MV-4-11 (cell line): ENCODE results near the gene KRTAP4-16.
"Not testable (repeated sequence)": the region's sequence is repeated elsewhere in the genome, so short reads cannot be mapped to it uniquely, and the experiment has no call there.

Experiments used
- DNase-seq: peaks from one replicate; lab custom pipeline; 2025; lab: John Stamatoyannopoulos, UW

KRTAP4-16 gene

GRCh38 chr17:41101586-41102259, at the start of gene KRTAP4-16:
TSS of gene KRTAP4-16 (minus strand) at chr17:41102209. CDS start at chr17:41102209, 0 bp downstream.
- no peak for DNase-seq

GRCh38 chr17:41151525-41151924, 49.5 kb upstream of the KRTAP4-16 start:
- DNase-seq, result no peak

DNA sequence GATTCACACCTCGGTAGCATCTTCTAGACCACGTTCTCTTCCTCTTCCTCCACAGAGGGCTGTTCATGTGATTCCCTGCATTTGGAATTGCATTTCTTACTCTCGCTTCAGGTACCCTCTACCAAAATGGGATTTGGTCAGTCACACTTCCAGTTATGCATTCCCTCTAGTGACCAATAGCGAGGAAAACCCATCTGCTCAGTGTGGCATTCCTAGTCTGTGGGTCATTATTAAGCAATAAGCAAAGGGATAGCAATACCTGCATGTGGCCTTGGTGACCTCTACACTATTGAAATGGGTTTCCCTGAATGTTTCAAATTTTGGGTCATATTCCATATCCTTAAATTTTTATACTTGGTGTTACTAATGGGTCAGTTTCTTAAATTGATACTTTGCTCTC, 48.0 kb upstream of the KRTAP4-16 start:
- DNase-seq, result no peak

DNA sequence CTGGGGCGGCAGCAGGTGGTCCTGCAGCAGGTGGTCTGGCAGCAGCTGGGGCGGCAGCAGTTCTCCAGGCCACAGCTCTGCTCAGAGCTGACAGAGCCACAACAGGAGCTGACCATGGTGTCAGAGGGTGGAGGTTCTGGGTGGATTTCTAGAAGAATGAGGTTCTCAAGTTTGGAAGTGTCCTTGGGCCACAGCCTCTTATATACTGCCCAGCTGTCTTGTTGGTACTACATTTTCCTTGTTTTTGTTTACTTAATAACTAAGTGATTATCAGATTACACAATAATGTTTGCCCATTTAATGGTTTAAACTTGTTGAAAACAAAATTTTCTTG, 47.6 kb upstream of the KRTAP4-16 start, which contains the start of gene KRTAP4-5:
Gene KRTAP4-5 (minus strand): TSS at position 174 of the 334 bp plus-strand sequence. CDS start 58 bp downstream, at position 116.
- no peak for DNase-seq

DNA sequence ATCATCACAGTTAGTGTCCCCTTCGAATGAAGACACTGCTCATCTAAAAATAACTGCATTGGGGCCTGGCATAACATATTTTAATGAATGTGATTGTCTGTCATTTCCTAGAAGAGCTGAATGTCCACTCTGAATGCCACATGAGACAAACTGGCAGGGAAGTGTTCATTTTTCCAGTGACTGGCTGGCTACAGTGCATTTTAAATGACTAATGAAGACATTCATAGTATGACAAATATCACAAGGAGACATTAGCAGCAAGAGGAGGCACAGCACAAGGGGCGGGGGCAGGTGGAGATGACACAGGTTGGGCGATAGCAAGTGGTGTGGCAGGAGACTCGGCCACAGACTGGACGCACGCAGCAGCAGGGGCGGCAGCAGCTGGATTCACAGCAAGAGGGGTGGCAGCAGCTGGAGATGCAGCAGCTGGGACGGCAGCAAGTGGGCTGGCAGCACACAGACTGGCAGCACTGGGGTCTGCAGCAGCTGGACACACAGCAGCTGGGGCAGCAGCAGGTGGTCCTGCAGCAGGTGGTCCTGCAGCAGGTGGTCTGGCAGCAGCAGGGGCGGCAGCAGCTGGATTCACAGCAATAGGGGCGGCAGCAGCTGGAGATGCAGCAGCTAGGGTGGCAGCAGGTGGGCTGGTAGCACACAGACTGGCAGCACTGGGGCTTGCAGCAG, 47.1 kb upstream of the KRTAP4-16 start:
- DNase-seq, result not testable (repeated sequence)

DNA sequence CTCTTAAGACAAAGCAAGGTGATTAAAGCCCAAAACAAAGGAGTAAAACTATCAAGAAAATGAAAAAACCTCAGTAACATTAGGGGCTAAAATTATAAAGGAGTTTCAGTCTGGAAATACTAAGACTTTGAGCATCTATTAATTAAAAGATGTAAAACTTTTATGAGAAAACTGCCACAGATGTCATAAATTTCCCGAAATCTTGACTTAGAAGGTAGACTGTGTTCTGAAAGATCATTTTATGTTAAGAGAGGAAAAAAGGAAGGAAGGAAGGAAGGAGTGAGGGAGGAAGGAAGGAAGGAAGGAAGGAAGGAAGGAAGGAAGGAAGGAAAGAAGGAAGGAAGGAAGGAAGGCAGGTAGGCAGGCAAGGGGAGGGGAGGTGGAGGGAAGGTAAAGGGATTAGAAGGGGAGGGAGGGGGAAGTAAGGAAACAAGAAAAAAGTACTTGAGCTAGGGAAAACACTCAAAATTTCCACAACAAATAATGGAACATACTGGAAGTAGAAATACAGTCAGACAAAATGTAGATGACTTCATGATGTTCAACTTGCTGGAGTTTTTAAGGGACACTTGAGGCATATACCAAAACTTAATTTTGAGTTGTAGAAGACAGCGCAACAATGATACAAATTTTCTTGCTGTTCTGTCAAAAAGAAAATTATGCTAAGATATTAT, 45.7 kb upstream of the KRTAP4-16 start:
- DNase-seq, result no peak

- DNase-seq, result no peak
Measured at GRCh38 chr17:41145261-41145660, 43.3 kb upstream of the KRTAP4-16 start.

DNA sequence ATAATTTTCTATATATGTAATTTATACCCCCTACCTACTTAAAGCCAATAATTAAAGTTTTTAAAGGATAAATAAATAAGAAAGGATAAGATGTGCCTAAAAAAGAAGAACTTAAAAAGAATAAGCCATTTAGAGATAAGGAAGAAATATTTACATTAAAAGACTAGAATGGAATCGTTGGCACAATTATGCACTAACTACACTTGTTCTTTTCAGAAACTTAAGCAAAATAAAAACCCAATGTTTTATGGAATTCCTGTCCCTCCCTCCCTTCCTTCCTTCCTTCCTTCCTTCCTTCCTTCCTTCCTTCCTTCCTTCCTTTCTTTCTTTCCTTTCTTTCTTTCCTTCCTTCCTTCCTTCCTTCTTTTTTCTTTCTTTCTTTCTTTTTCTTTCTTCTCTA, 42.8 kb upstream of the KRTAP4-16 start:
- no peak for DNase-seq

GRCh38 chr17:41141361-41141760, 39.4 kb upstream of the KRTAP4-16 start:
- DNase-seq, result no peak

DNA sequence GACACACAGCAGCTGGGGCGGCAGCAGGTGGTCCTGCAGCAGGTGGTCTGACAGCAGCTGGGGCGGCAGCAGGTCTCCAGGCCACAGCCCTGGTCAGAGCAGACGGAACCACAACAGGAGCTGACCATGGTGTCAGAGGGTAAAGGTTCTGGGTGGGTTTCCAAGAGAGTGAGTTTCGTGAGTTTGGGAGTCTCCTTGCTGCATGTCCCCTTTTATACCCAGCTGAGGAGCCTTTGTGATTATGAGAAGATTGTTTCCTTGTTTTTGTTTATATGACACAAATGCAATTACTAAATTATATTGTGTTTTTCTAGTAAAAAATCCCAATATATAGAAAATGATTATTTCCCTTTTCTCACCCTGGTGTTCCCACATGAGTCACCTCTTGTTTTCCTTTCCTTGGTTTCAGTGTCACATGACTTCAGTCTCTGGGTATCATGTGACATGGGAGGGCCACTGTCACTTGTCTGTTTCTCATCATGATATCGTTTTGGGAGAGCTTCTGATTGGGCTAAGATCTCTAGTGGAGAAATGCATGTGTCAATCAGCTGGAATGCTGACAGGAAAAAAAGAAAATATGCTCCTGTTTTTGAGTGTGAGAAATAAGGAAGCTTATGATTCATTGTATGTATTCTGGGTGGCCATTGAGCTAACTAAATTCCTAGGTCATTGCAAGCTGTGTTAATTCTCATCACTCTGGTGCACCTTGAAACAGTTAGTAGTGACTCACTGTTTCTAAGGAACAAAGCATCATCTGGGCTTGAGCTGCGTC, 38.5 kb upstream of the KRTAP4-16 start, which contains the start of gene KRTAP4-6:
Gene KRTAP4-6 (minus strand): TSS at position 185 of the 772 bp plus-strand sequence. CDS start 57 bp downstream, at position 128.
- peak; percentile 3 for DNase-seq

DNA sequence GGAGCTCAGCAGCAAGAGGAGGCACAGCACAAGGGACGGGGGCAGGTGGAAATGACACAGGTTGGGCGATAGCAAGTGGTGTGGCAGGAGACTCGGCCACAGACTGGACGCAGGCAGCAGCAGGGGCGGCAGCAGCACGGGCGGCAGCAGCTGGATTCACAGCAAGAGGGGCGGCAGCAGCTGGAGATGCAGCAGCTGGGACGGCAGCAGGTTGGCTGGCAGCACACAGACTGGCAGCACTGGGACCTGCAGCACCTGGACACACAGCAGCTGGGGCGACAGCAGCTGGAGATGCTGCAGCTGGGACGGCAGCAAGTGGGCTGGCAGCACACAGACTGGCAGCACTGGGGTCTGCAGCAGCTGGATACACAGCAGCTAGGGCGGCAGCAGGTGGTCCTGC, 37.9 kb upstream of the KRTAP4-16 start:
- not testable (repeated sequence) for DNase-seq

DNA sequence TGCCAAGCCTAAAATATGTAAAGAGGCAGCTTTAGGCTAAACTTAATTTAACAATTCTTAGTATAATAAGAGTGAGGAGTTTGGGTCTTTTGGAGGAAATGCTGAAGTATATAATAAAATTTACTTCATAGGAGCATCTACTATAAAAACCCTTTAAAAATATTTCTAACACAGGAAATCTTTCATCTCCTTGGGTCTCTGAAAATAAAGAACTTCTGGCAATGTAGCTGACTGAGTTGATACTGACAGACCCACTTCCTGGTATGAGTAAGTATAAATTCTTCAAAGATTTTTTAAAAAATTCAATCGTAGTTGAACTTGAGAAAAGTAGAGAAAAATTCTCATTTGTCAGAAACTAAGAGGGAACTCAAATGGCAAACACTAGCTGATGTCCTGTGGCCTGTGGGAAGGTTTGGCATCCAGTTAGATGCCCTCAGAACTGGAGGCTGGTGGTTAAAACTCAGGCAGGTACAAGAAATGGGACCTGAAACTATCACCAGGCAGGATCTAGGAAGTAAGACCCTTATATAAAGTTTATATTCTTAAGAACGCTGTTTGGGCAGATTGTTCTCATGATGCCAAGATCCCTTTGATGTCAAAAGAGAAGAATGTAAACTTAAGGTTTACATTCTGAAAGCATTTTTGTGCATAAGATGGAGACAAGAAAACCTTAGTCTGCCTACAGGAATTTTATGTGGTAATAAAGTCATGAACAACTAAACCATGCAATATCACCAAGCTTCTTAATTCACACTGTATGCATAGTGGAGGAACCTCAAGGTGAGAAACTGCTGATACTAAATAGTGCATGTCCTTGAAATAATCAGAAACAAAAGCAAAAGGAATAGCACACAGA, 32.1 kb upstream of the KRTAP4-16 start:
- DNase-seq, result no peak

- no peak for DNase-seq
Measured at GRCh38 chr17:41131979-41132378, 30.0 kb upstream of the KRTAP4-16 start.

GRCh38 chr17:41127371-41127770, 25.4 kb upstream of the KRTAP4-16 start:
- no peak for DNase-seq

GRCh38 chr17:41126412-41126811, 24.4 kb upstream of the KRTAP4-16 start:
- no peak for DNase-seq

GRCh38 chr17:41125064-41125463, 23.1 kb upstream of the KRTAP4-16 start:
- no peak for DNase-seq

DNA sequence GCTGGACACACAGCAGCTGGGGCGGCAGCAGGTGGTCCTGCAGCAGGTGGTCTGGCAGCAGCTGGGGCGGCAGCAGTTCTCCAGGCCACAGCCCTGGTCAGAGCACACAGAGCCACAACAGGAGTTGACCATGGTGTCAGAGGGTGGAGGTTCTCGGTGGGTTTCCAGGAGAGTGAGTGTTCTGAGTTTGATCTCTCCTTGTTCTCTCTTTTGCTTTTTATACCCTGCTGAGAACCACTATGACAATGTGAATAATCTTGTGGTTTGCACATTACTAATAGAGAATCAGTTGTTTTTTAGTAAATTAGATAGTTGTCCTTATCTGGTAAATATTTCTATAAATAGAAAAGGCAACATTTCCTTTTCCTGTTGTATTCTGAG, 22.0 kb upstream of the KRTAP4-16 start, which contains the start of gene KRTAP4-12:
Gene KRTAP4-12 (minus strand): TSS at position 192 of the 381 bp plus-strand sequence. CDS start 60 bp downstream, at position 132.
- DNase-seq, result not testable (repeated sequence)

- DNase-seq, result not testable (repeated sequence)
Measured at GRCh38 chr17:41123292-41123990, 21.4 kb upstream of the KRTAP4-16 start.

DNA sequence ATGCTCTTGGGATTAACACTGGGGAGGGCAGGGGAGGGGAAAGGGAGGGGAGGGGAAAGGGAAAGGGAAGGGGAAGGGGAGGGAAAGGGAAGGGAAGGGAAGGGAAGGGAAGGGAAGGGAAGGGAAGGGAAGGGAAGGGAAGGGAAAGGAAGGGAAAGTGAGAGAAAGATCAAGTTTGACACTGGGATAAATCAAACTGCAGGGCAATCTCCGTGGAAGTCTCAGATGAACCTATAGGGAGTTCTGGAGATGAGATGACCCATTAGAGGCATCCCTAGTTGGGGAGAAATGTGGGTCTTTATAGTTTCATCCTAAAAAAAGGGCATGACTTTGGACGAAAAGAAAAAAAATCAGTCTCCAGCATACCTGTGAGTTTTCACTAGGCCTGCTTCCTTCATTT, 19.7 kb upstream of the KRTAP4-16 start:
- DNase-seq, result no peak
